H7 (cell line): Measurements from ENCODE around the gene RTKN. TPM values are rescaled to one million over a fixed set of nuclear protein-coding genes. Genes with fewer than 3 reads are reported as not detected.
A peak's percentile ranks its signal among the peaks of the same experiment; 100 is the strongest.

Source experiments
- DNase-seq: peaks from one replicate; pipeline ENCODE4 v3.0.0; 2012
- H3K27me3 ChIP-seq: 2 replicates; pipeline ENCODE4 v1.6.0; 2011; ENCODE audit warnings: mild to moderate bottlenecking, low read length; ENCODE audit not compliant: control insufficient read depth, insufficient read depth
- H3K36me3 ChIP-seq: replicated peaks from 2 replicates; pipeline ENCODE4 v1.5.1; 2011; ENCODE audit warnings: low read length; ENCODE audit not compliant: control insufficient read depth, insufficient read depth
- H3K4me3 ChIP-seq: 2 replicates; pipeline ENCODE4 v1.5.1; 2011; ENCODE audit warnings: low read depth, mild to moderate bottlenecking, control low read depth, low read length, moderate library complexity; ENCODE audit not compliant: insufficient read depth
- total RNA-seq: library from RNA; depleted of rRNA; stranded (reverse); fragments of >200 nt; shearing (Covaris generic); gene quantifications from 2 replicates; pipeline ENCODE4 v1.2.3, GENCODE V29; 2014

RTKN gene
- total RNA-seq, 1 experiment from 2014 or later, result 107 TPM

DNA sequence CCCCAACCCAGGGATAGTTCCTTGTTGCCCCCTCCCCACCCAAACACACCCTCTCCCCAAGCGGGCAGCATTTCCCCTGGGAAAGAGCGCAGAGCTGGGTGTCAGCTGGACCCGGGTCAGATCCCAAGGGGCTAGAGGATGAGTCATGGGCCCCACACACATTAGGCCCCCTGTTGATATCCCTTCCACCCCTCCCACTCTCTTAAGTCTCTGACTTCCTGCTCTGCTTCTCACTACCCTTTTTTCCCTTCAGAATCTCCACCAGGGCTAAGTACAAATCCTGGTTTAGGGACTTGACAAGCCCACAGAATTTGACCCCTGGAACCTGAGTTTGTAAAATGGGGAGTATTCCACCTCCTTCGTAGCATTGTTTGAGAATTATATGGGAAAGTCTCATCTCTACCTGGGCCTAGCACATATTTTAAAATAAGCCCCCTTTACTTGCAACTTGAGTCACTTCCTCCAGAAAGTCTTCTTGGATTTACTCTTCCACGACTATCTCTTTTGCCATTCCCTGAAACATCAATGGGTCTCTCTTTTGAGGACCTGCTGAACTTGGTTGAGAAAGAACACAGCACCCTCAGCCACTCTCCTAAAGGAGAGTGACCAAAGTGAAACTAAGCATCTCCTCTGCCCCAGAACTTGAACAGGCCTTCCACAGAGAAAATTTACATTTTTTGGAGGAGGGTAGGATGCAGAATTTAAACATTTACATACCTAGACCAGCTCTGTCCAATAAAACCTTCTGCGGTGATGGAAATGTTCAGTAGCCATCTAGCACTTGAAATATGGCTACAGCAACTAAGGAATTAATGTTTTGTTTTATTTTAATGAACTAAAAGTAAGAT, 4.7 kb downstream of the RTKN start:
- no peaks in the 10 kb centered on the region for H3K27me3 ChIP-seq
- H3K4me3 ChIP-seq, result no peak overlapping the region
- peaks cover 6% of the 10 kb centered on the region for H3K36me3 ChIP-seq
- peak; percentile 84 for DNase-seq

DNA sequence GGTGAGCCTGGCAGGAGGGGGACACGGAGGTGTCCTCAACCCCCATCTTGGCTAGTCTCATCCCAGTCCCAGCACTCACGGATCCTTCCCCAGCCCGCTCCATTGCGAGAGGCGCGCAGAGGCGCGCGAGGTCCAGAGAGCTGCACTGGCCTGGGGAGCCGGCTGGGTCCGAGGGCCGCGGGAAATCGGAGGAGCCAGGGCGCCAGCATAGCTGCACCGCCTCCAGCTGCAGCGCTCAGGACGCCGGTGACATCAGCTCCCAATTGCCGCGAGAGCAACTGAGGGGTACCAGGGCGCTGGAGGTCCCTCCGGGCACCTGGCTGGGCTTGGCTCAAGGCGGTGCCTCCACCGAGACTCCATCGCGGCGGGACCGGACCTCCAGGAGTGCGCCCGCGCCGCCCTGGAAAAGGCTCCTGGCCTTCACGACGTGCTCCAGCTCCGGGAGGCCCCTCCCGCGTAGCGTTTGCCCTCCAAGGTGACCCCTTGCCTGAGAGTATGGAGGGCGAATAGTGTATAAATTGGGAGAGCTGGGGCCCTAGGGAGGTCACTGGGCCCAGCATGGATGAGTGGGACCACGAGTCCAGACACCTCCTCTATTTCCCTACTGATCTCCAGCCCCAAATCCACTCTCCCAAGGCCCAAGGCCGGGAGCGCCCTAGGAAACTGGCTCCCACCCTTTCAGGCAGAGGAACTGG, 5.5 kb downstream of the RTKN start:
- Histone ChIP-seq H3K36me3 (peaks cover 12% of the 10 kb centered on the region), H3K27me3 (no peaks in the 10 kb centered on the region)
- peak; percentile 67 for DNase-seq

DNA sequence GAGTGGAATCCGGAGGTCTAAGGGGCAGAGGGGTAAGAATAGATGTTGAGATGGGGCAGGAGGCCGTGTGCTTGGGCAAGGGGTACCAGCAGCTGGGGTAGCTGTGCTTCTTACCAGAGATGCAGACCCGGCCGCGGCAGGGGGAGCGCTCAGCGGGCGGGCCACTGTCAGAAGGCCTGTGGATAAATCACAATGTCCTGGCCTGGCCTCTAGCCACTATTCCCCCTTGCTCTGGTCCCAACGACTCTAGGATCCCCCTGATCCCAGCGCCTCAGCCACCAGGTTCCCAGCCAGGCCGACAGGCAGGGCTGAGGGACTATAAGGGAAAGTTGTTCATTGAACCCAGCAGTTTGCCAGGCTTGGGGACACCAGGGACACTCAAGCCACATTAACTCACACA, 11.2 kb downstream of the RTKN start:
- H3K36me3 ChIP-seq, result peaks cover 49% of the 10 kb centered on the region
- H3K4me3 ChIP-seq, result no peak overlapping the region
- no peaks in the 10 kb centered on the region for H3K27me3 ChIP-seq
- DNase-seq, result no peak

More for the DNA sequence above, 5.5 kb downstream of the RTKN start:
- H3K4me3 ChIP-seq, result no peak overlapping the region

DNA sequence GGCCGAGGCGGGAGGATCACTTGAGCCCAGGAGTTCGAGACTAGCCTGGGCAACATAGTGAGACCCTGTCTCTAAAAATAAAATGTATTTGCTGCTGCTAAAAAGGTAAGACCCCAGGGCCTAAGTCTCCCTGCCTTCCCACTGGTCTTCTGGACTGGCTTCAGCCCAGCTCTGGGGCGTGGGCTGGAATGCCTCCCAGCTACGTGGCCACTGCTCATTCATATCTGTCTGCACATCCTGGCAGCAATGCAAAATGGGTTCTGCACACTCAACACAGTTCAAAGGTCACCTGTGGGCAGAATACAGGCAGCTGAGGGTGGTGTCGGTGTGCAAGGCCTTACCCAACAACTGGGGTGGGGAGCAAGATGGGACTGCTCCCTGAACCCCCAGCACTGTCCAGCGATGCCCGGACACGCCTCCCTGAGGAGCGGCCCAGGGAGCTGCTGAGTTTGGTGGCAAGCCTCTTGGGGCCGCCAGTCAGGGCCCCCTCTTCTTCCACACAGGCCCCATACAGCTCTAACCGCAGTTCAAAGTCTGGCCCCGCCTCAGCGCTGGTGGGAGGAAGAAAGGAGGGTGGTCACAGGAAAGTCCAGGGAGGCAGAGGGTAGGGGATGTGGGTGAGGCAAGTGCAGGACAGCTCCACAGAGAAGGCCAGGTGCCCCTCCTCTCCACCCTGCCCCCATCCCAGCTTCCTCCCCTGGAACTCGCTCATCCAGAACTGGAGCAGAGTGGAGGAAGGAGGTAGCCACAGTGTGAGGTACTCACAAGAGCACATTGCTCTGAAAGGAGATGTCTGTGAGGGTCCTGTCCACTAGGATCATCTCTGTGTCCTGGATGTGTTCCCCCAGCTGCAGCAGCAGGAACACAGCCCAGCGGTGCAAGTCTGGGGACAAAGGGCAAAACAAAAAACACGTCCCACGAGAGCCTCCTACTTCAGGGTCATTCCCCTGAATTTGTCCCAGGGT, 12.0 kb downstream of the RTKN start:
- Histone ChIP-seq H3K27me3 (no peaks in the 10 kb centered on the region), H3K36me3 (peaks cover 49% of the 10 kb centered on the region), H3K4me3 (no peak overlapping the region)
- DNase-seq, result no peak

DNA sequence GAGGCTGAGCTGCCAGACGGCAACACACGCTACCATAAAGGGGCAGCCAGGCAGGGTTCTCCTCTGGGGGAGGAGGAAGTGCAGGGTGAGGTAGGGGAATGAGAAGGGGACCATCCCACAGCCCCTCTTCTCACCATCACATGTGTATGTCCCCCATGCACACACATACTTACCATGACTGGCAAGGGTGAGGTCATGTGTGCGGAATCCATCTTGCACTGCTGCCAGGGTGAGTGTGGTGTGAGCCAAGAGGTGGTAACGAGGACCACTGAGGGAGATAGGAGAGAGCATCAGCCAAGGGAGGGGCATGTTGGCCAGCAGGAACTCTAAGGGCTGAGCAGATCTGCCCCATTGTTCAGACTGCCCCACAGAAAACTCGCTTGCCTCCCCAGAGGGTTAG, 13.1 kb downstream of the RTKN start:
- Histone ChIP-seq H3K4me3 (no peak overlapping the region), H3K27me3 (no peaks in the 10 kb centered on the region; the same call in 1 of the 2 replicates), H3K36me3 (peaks cover 49% of the 10 kb centered on the region)
- DNase-seq, result peak; percentile 13

DNA sequence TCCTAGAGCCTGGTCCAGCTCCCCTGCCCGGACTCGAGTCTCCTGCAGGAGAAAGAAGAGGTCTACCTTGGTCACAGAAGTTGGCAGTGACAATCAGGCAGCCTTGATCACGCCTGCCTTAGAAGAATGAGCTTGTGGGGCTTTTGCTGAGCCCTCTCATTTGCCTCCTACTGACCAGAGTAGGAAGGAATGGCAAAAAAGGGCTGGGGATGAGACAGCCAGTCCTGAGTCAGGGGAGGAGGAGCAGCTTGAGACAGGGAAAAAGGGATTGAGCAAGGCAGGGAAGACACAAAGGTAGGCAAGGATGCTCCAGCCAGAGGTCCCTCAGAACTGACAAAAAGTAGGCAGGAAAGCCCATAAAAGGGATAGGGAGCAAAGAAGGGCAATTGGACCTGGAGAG, 14.2 kb downstream of the RTKN start:
- Histone ChIP-seq H3K36me3 (peaks cover 49% of the 10 kb centered on the region), H3K27me3 (no peaks in the 10 kb centered on the region; the same call in 1 of the 2 replicates), H3K4me3 (no peak overlapping the region)
- DNase-seq, result peak; percentile 26

DNA sequence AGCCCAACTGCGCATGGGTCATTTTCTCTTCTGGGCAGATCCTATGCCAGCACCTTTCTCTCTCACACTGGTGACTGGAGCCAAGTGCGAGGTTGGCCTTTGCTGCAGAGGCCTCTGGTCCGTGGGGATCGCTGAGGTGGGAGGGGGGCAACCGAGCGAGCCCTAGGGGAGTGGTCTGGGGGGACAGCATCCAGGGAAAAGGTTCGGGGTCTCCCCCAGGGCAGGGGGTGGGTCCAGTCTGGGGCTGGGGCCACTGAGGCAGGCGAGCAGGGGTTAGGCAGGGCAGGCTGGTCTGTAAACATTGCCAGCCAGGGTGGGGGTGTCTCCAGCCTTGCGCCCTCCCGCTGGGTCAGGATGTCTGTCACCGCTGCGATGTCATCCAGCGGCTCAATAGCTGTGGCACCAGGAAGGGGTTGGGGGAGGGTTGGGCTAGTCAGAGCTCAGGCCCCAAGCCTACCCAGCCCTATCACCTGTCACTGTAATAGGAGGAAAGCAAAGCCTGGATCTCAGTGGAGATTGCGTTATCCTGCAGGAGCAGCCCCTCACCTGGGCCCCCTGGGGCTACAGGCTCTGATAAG, 15.5 kb downstream of the RTKN start:
- DNase-seq, result peak; percentile 49

DNA sequence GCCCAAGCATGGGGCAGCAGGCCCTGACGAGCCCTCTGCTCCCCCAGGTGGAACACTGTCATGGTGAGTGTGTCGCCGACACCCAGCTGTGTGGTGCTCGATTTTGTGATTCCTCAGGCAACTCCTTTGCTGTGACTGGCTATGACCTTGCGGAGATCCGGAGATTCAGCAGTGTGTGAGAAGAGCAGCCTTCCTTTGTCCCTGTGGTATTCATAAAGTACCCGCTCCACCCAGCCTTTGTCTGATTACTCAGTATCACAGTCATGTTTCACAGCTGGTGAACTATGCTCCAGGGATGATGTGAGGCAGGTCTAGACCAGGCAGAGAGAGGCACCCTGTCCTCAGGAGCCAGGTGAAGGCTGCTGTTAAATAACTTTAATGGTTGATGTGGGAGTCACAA, 16.2 kb downstream of the RTKN start:
- Histone ChIP-seq H3K36me3 (peaks cover 33% of the 10 kb centered on the region), H3K27me3 (peaks cover 4% of the 10 kb centered on the region; the same call in 1 of the 2 replicates), H3K4me3 (no peak overlapping the region)
- no peak for DNase-seq

More for the DNA sequence above, 15.5 kb downstream of the RTKN start:
- no peak overlapping the region for H3K4me3 ChIP-seq
- no peaks in the 10 kb centered on the region; the same call in 1 of the 2 replicates for H3K27me3 ChIP-seq
- H3K36me3 ChIP-seq, result peaks cover 39% of the 10 kb centered on the region

DNA sequence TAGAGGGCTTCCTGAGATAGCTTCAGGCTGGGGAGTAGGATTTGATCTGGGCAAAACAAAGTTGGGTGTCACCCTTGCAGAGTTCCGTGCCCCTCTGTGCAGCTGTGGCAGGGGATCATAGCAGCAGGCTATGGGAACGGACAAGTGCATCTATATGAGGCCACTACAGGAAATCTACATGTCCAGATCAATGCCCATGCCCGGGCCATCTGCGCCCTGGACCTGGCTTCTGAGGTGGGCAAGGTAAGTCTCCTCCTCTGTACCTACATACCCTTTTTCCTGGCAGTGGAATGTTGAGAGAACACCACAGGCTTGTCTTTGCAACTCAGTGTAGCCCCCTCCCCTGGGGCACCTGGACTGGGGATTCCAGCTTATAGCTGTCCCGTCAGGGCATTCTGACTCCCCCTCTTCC, 16.7 kb downstream of the RTKN start:
- DNase-seq, result peak; percentile 30
- peaks cover 28% of the 10 kb centered on the region for H3K36me3 ChIP-seq
- no peak overlapping the region for H3K4me3 ChIP-seq
- H3K27me3 ChIP-seq, result peaks cover 7% of the 10 kb centered on the region; the same call in 1 of the 2 replicates

DNA sequence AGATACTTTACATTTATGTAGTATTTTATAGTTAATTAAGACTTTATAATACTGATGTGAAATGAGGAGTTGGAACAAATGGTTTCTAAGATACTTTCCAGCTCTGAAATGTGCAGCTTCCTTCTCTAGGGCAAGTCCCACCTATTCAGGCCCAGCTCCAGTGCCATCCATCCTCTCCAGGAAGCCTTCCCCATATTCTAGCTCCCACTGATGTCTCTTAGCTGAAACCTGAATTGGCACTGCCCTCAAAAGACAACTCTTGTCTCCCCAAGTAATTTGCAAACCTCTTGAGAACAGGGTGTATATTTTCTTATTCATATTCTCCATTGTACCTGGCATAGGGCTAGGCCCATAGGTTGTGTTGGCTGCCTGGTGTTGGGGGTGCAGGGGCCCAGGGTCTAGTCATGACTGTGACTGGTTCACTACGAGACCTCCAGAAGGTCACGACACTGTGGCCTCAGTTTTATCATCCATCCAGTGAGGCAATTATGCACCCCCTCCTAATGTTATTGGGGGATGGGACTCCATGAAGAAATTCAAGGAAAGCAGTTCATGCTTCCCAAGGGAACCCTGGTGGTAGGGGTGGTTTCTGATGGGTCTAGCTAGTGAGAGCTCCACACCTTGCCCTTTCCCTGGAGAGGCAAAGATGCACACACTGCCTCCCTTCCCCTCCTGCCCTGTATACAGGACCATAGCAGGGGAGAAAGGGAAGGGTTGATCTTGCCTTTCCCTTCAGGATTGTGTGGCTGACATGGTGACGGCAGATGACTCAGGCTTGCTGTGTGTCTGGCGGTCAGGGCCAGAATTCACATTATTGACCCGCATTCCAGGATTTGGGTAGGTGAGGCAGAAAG, 17.4 kb downstream of the RTKN start:
- DNase-seq, result peak; percentile 38
- Histone ChIP-seq H3K27me3 (peaks cover 8% of the 10 kb centered on the region; the same call in 1 of the 2 replicates), H3K36me3 (peaks cover 23% of the 10 kb centered on the region), H3K4me3 (no peak overlapping the region)

DNA sequence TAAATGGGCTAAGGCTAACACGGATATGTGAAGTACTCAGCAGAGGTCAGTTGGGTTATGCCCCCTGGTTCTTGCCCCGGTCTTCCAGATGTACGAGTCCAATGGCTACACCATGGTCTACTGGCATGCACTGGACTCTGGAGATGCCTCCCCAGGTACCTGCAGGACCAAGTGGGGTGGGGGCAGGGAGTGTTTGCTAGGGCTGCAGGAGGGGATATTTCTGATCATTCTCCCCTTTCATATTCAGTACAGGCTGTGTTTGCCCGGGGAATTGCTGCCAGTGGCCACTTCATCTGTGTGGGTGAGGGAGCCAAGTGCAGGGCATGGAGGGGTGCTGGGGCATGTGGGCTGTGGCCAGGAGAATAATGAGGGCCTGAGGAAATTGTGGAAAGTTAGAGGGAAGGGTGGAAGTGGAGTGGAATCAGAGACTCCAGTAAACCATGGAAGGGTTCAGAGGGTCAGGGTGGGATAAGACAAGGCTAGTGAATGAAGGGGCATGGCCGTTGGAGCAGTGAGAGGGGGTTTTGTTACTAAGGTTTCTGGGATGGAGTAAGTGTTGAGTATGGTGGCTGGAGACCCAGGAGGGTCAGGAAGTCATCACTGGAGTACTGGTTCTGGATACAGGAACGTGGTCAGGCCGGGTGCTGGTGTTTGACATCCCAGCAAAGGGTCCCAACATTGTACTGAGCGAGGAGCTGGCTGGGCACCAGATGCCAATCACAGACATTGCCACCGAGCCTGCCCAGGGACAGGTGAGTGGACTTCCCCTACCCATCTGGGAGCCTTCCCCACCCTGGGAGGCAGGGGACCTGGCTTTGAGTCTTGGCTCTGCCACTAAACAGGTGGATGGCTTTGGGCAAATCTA, 18.3 kb downstream of the RTKN start:
- H3K27me3 ChIP-seq, result peaks cover 8% of the 10 kb centered on the region; the same call in 1 of the 2 replicates
- peak; percentile 16 for DNase-seq
- peaks cover 15% of the 10 kb centered on the region for H3K36me3 ChIP-seq
- no peak overlapping the region for H3K4me3 ChIP-seq

DNA sequence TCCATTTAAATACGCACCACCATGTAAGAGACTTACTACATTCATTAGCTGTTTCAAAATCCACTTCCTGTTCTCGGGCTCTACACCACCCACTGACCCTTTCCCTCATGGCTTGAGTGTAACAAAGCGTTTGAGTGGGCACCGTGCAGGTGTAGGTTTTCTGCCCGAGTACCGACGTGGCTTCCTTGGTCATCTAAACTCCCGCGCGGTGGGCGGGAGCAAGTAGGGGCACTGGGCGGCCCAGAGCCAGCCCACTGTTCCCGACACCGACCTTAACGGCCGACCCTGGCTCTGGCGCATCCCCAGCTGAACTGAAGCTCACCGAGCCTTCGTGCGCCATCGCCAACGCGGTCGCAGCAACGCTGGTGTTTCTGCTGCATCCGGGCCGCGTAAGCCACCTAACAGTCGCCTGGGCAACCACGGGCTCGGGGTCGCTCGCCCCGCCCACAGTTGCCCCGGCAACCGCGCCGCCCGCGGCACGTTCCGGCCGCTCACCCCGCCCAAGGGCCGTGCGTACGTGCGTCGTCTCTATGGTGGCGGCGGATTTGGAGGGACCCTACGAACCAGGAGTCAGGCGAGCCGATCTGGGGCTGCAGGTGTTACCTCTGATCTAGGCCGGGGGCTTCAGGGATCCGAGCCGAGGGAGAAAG, 20.4 kb downstream of the RTKN start, which contains the start of the genes C2orf81 and WDR54:
TSS of gene C2orf81 (minus strand) at position 399 of the 650 bp plus-strand sequence. CDS start at position 340, 59 bp downstream.
TSS of gene WDR54 (plus strand) at position 510 of the 650 bp plus-strand sequence. CDS start 424 bp downstream, outside the sequence.
- Histone ChIP-seq H3K36me3 (peaks cover 4% of the 10 kb centered on the region), H3K4me3 (peak within 1 kb of the TSS; percentile 92), H3K27me3 (peaks cover 8% of the 10 kb centered on the region; the same call in 1 of the 2 replicates)
- peak; percentile 99 for DNase-seq
